Astrocyte of the cerebellum (primary cell): ENCODE data around the gene DMRTC2.

ENCODE experiments used
- DNase-seq: peaks from one replicate; pipeline ENCODE4 v3.0.0-alpha.2; 2011; ENCODE audit warnings: low read depth
- H3K4me3 ChIP-seq: 2 replicates; pipeline ENCODE4 v1.5.1; 2011; ENCODE audit warnings: mild to moderate bottlenecking, low read depth, low read length, moderate library complexity
- CTCF ChIP-seq: IDR thresholded peaks from 2 replicates; pipeline ENCODE4 v1.5.1; 2012; ENCODE audit warnings: low read length, low read depth, moderate library complexity, mild to moderate bottlenecking; ENCODE audit errors: missing control alignments
- in situ Hi-C: cut with HindIII; loops from 2 replicates; pipeline ENCODE4 v1.10.0; 2017; ENCODE audit warnings: low sequenced_read_pairs

DMRTC2 gene

GRCh38 chr19:41850381-41850780 lies 5.5 kb downstream of the DMRTC2 start:
- in situ Hi-C loops: no loop called here
- no peak for DNase-seq
- TF ChIP-seq CTCF: no peak
- no peak overlapping the region for H3K4me3 ChIP-seq

- TF ChIP-seq CTCF: no peak
- DNase-seq: no peak
- H3K4me3 ChIP-seq: no peak overlapping the region
- in situ Hi-C loops: no loop called here
Observed at GRCh38 chr19:41851456-41851855, 6.6 kb downstream of the DMRTC2 start.

- in situ Hi-C loops: no loop called here
- H3K4me3 ChIP-seq: no peak overlapping the region
- no peak for TF ChIP-seq CTCF
- no peak for DNase-seq
Observed at GRCh38 chr19:41853344-41853743, 8.5 kb downstream of the DMRTC2 start.

GRCh38 chr19:41853768-41854167 lies 8.9 kb downstream of the DMRTC2 start:
- no peak for TF ChIP-seq CTCF
- H3K4me3 ChIP-seq: no peak overlapping the region
- no peak for DNase-seq
- in situ Hi-C loops: no loop called here

GRCh38 chr19:41859213-41859617 lies 14.4 kb downstream of the DMRTC2 start:
- no peak for DNase-seq
- in situ Hi-C loops: no loop called here
- peak overlapping the region; percentile 98 for H3K4me3 ChIP-seq
- no peak for TF ChIP-seq CTCF

GRCh38 chr19:41859618-41860418 lies 15.0 kb downstream of the DMRTC2 start, which contains the start of gene RPS19:
Gene RPS19 (plus strand): TSS chr19:41860255. CDS start chr19:41860775, 520 bp downstream.
- in situ Hi-C loops: no loop called here
- peak within 1 kb of the TSS; percentile 98 for H3K4me3 ChIP-seq
- peak; percentile 95 for DNase-seq
- peak; percentile 63 for TF ChIP-seq CTCF
